ENCODE measurements around the gene PTPN2. TPM values are rescaled to one million over a fixed set of nuclear protein-coding genes. Genes with fewer than 3 reads are reported as not detected.
A peak's percentile ranks its signal among the peaks of the same experiment; 100 is the strongest.

Gene PTPN2
- total RNA-seq, 2 experiments from 2014 or later = 49.4 to 53.8 TPM

DNA sequence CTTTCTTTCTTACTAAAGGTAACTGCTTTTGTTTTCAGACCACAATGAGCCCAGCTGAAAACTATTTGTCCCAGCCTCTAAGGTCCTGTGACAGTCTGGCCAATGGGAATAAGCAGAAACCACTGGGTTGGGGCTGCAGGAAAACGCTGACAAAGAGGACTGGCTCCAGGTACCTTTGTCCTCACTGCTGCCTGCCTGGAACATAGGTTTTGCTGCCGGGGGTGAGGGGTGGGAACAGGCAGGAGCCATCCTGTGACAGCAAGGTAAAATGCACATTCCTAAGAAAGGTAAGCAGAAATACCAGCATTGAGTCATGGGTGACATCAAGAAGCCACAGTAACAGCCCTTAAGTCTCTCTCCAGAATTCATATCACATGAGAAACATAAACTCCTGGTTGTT is 21.6 kb downstream of the PTPN2 start:
- no peak for TF ChIP-seq CTCF (IDR thresholded peaks at IDR 0.05)
- no peaks in the 10 kb centered on the region for H3K36me3 ChIP-seq (ENCODE audit: insufficient read depth, low read length)
- peaks cover 20% of the 10 kb centered on the region for H3K36me3 Mint-ChIP-seq (ENCODE audit: low read depth)
- H3K4me1 Mint-ChIP-seq (ENCODE audit: low read depth) = peaks cover 64% of the 10 kb centered on the region
- H3K4me3 Mint-ChIP-seq = no peak overlapping the region
- ChIA-PET CTCF (interaction anchor here (2.1 kb wide), 1 partner anchor 15 kb away, joined by 6 read pairs; no protein-coding TSS in a partner anchor), POLR2A (interaction anchor here (0.9 to 2.3 kb wide), 3 partner anchors 21 to 183 kb away, joined by 3 to 8 read pairs (median 3); partner anchors contain the start of gene PTPN2)
- no peaks in the 10 kb centered on the region for H3K9me3 ChIP-seq (ENCODE audit: control insufficient read depth in 1 of 2, insufficient read depth in 1 of 2, low read length in 2 of 2)
- no peaks in the 10 kb centered on the region for H3K27me3 ChIP-seq (ENCODE audit: control insufficient read depth in 1 of 2, insufficient read depth in 2 of 2, low read length in 2 of 2)
- ATAC-seq (ENCODE audit: poor library complexity) (no peak), DNase-seq (no peak)
- no peak overlapping the region for H3K27ac ChIP-seq (ENCODE audit: low read depth in 1 of 2, low read length in 2 of 2)
- H3K4me1 ChIP-seq (ENCODE audit: insufficient read depth, low read length) = peaks cover 17% of the 10 kb centered on the region
- peak overlapping the region; percentile 21 for H3K27ac Mint-ChIP-seq
- H3K4me3 ChIP-seq (ENCODE audit: low read length) = no peak overlapping the region
- H3K9me3 Mint-ChIP-seq = no peaks in the 10 kb centered on the region
- no peaks in the 10 kb centered on the region for H3K27me3 Mint-ChIP-seq
- intact Hi-C loops (cut with DNase I, micrococcal nuclease) = no loop called here

GRCh38 chr18:12861637-12862036 is 22.4 kb downstream of the PTPN2 start:
- H3K27me3 ChIP-seq (ENCODE audit: control insufficient read depth in 1 of 2, insufficient read depth in 2 of 2, low read length in 2 of 2) = no peaks in the 10 kb centered on the region
- DNase-seq = no peak
- H3K27ac ChIP-seq (ENCODE audit: low read depth in 1 of 2, low read length in 2 of 2) = no peak overlapping the region
- no peak for ATAC-seq (ENCODE audit: poor library complexity)
- H3K4me1 ChIP-seq (ENCODE audit: insufficient read depth, low read length) = peaks cover 18% of the 10 kb centered on the region
- no peaks in the 10 kb centered on the region for H3K9me3 Mint-ChIP-seq
- peaks cover 23% of the 10 kb centered on the region for H3K36me3 Mint-ChIP-seq (ENCODE audit: low read depth)
- H3K27me3 Mint-ChIP-seq = no peaks in the 10 kb centered on the region
- CTCF ChIA-PET = interaction anchor here (2.1 kb wide), 1 partner anchor 14 kb away, joined by 6 read pairs; no protein-coding TSS in a partner anchor
- intact Hi-C loops (cut with DNase I, micrococcal nuclease) = no loop called here
- no peaks in the 10 kb centered on the region for H3K9me3 ChIP-seq (ENCODE audit: control insufficient read depth in 1 of 2, insufficient read depth in 1 of 2, low read length in 2 of 2)
- peaks cover 67% of the 10 kb centered on the region for H3K4me1 Mint-ChIP-seq (ENCODE audit: low read depth)
- H3K4me3 ChIP-seq (ENCODE audit: low read length) = no peak overlapping the region
- TF ChIP-seq CTCF (IDR thresholded peaks at IDR 0.05) = no peak
- H3K27ac Mint-ChIP-seq = no peak overlapping the region
- H3K4me3 Mint-ChIP-seq = no peak overlapping the region
- POLR2A ChIA-PET = interaction anchor here (1.0 kb wide), 1 partner anchor 183 kb away, joined by 3 read pairs; no protein-coding TSS in a partner anchor
- no peaks in the 10 kb centered on the region for H3K36me3 ChIP-seq (ENCODE audit: insufficient read depth, low read length)

DNA sequence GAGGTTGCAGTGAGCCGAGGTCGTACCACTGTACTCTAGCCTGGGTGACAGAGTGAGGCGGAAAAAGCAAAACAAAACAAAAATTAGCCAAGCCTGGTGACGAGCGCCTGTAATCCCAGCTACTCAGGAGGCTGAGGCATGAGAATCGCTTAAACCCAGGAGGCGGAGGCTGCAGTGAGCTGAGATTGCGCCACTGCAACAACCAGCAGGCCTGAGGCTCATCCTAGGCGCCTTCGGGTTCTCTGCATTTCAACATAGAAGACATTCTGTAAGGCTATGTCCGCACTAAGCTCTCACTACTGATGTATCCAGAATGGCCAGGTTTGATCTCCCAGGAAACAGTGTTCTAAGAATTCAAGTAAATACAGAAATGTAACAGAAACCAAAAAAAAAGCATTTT is 23.5 kb downstream of the PTPN2 start:
- no peak overlapping the region for H3K4me3 Mint-ChIP-seq
- CTCF ChIA-PET = no interaction called here

More for the DNA sequence above, 23.5 kb downstream of the PTPN2 start:
- Histone ChIP-seq H3K4me1 (ENCODE audit: insufficient read depth, low read length) (peaks cover 18% of the 10 kb centered on the region), H3K27ac (ENCODE audit: low read depth in 1 of 2, low read length in 2 of 2) (no peak overlapping the region), H3K4me3 (ENCODE audit: low read length) (no peak overlapping the region), H3K9me3 (ENCODE audit: control insufficient read depth in 1 of 2, insufficient read depth in 1 of 2, low read length in 2 of 2) (no peaks in the 10 kb centered on the region), H3K27me3 (ENCODE audit: control insufficient read depth in 1 of 2, insufficient read depth in 2 of 2, low read length in 2 of 2) (no peaks in the 10 kb centered on the region), H3K36me3 (ENCODE audit: insufficient read depth, low read length) (peaks cover 4% of the 10 kb centered on the region)
- H3K27ac Mint-ChIP-seq = no peak overlapping the region
- peaks cover 34% of the 10 kb centered on the region for H3K36me3 Mint-ChIP-seq (ENCODE audit: low read depth)
- POLR2A ChIA-PET = no interaction called here
- DNase-seq (no peak), ATAC-seq (ENCODE audit: poor library complexity) (no peak)
- intact Hi-C loops (cut with DNase I, micrococcal nuclease) = no loop called here
- H3K4me1 Mint-ChIP-seq (ENCODE audit: low read depth) = peaks cover 75% of the 10 kb centered on the region
- no peaks in the 10 kb centered on the region for H3K27me3 Mint-ChIP-seq
- TF ChIP-seq CTCF (IDR thresholded peaks at IDR 0.05) = no peak
- H3K9me3 Mint-ChIP-seq = no peaks in the 10 kb centered on the region

Measured in CD4-positive, alpha-beta T cell (primary cell).